Stimulated activated CD4-positive, alpha-beta T cell treated with anti-CD3 and anti-CD28 coated beads, TNF-alpha, amount 100 ng/mL, for 1 hour (primary cell): Measurements from ENCODE around the gene PCDH1.

Source experiments
- DNase-seq, 3 donors: peaks; one replicate each; pipeline ENCODE4 v3.0.0-alpha.2; 2020; ENCODE audit warnings: low read depth in 3 of 3, low spot score in 1 of 3

The PCDH1 gene

GRCh38 chr5:141812512-141812911, 65.7 kb downstream of the PCDH1 start:
- DNase-seq, result no peak

- DNase-seq, result no peak
Observed at GRCh38 chr5:141811287-141812155, 66.7 kb downstream of the PCDH1 start.

GRCh38 chr5:141810702-141811101, 67.5 kb downstream of the PCDH1 start:
- DNase-seq, result no peak

- DNase-seq, result no peak
Observed at GRCh38 chr5:141809380-141810096, 68.7 kb downstream of the PCDH1 start.

GRCh38 chr5:141808857-141809256, 69.4 kb downstream of the PCDH1 start:
- no peak for DNase-seq

- DNase-seq, result no peak
Observed at GRCh38 chr5:141807732-141808131, 70.5 kb downstream of the PCDH1 start.

GRCh38 chr5:141807329-141807728, 70.9 kb downstream of the PCDH1 start:
- no peak for DNase-seq

- DNase-seq, result no peak
Observed at GRCh38 chr5:141806626-141807025, 71.6 kb downstream of the PCDH1 start.

GRCh38 chr5:141805874-141806595, 72.2 kb downstream of the PCDH1 start:
- DNase-seq, result no peak

- DNase-seq, result no peak
Observed at GRCh38 chr5:141804475-141804874, 73.7 kb downstream of the PCDH1 start.
